Spleen (tissue), 7 donors: ENCODE results near the gene EYS.

Experiments used
- POLR2AphosphoS5 ChIP-seq, 3 donors: sonication (generic); formaldehyde crosslinking; IDR thresholded peaks; one replicate each; pipeline ENCODE4 v1.5.1; 2017; ENCODE audit warnings: antibody characterized with exemption in 3 of 3
- TF ChIP-seq, protein P1 (sequence below), 11 experiments: fragments of 200-600 bp in 7 of 11; fragments of 450-650 bp in 4 of 11; sonication (generic) in 4 of 11; IDR thresholded peaks in 8 of 11; conservative IDR thresholded peaks in 3 of 11; 1 replicate in 7 of 11; 2 replicates in 4 of 11; pipeline versions ENCODE4 v1.4.0 to v1.8.0; 2016 to 2021; ENCODE audit warnings: antibody characterized with exemption in 11 of 11, inconsistent platforms in 4 of 11, mild to moderate bottlenecking in 1 of 11
- donor health status: DM: no; HTN: no; CAD: no; lungs with moderate emphysema.
- donor health status: DM: no; HTN: no; CAD: no.
- donor health status: DM: no; HTN: no; CAD: no.

DNA sequence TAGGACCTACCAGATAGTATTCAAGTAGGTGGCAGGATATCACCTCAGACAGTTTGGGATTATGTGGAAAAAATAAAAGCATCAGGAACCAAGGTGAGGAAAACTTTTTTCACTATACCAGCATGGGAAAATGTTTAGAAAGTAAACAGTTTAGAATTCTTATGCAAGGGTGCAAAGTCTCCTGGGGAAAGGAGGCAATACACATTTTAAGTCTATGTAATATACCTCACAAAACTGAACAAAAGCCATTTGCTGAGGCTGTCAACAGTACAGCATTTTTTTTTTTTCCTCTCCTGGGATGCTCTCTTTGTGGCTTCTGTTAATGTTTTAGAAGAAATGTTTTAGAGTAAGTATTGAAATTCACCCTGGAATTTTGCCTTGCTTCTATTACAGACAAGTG lies 1997.9 kb downstream of the EYS start:
- TF ChIP-seq, protein P1, sequence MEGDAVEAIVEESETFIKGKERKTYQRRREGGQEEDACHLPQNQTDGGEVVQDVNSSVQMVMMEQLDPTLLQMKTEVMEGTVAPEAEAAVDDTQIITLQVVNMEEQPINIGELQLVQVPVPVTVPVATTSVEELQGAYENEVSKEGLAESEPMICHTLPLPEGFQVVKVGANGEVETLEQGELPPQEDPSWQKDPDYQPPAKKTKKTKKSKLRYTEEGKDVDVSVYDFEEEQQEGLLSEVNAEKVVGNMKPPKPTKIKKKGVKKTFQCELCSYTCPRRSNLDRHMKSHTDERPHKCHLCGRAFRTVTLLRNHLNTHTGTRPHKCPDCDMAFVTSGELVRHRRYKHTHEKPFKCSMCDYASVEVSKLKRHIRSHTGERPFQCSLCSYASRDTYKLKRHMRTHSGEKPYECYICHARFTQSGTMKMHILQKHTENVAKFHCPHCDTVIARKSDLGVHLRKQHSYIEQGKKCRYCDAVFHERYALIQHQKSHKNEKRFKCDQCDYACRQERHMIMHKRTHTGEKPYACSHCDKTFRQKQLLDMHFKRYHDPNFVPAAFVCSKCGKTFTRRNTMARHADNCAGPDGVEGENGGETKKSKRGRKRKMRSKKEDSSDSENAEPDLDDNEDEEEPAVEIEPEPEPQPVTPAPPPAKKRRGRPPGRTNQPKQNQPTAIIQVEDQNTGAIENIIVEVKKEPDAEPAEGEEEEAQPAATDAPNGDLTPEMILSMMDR (IDR thresholded peaks at IDR 0.05 in 8 of 11, conservative IDR thresholded peaks at IDR 0.05 in 3 of 11) = no peak
- no peak for TF ChIP-seq POLR2AphosphoS5 (IDR thresholded peaks at IDR 0.05)
